ENCODE data around the gene CFAP53.

CFAP53 gene

GRCh38 chr18:50192995-50193795 is 73.1 kb downstream of the CFAP53 start:
- DNase-seq = no peak

DNA sequence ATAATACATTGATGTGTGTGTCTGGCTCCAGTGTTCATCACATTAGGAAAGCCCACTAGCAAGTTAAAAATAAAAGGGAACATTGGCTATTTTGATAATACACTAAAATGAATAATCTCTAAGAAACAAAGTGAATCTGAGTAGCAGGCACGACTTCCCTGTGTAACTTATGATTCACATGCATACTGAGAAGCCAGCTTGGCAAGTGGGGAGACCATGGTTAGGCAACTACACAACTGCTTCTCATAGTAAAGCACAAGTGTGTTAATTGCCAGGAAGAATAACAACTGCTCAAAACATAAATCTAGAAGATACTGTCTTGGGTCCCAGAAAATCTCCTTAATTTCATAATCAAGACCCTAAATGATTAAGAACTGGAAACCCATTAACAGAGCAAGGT is 75.4 kb downstream of the CFAP53 start:
- no peak for DNase-seq

- DNase-seq = no peak
Observed at GRCh38 chr18:50190236-50190635, 76.1 kb downstream of the CFAP53 start.

GRCh38 chr18:50189160-50189559 is 77.1 kb downstream of the CFAP53 start:
- DNase-seq = no peak

DNA sequence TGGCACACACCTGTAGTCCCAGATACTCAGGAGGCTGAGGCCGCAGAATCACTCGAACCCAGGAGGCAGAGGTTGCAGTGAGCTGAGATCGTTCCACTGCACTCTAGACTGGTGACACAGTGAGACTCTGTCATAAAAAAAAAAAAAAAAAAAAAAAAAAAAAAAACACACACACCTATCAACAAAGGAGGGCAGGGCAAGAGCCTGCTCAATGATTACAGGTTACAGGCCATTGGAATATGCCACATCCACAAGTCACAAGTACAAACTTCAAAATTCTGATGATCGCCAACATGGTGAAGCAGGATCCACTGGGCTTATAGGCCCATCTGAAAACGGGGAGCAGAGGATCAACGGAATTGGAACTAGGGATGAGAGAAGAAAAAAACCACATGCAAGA is 77.6 kb downstream of the CFAP53 start:
- no peak for DNase-seq

GRCh38 chr18:50187659-50188058 is 78.6 kb downstream of the CFAP53 start:
- DNase-seq = no peak

DNA sequence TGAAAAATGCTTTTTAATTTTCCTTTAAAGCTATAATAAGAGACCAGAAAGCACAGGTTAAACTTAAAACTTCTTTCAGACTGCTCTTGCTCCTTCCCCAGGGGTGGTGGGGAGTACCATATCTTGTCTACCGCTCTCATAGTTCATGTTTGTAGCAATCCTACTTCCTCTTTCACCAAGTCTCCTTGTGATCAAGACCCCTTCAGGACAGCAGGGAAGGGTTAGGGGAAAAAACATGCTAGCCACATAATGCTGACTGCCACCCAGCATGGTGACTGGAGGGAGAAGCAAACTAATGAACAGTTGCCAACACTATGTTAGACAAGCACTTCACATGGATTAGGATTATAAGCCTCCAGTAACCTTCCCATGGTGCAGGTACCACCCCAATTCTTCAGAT is 79.9 kb downstream of the CFAP53 start:
- DNase-seq = no peak

DNA sequence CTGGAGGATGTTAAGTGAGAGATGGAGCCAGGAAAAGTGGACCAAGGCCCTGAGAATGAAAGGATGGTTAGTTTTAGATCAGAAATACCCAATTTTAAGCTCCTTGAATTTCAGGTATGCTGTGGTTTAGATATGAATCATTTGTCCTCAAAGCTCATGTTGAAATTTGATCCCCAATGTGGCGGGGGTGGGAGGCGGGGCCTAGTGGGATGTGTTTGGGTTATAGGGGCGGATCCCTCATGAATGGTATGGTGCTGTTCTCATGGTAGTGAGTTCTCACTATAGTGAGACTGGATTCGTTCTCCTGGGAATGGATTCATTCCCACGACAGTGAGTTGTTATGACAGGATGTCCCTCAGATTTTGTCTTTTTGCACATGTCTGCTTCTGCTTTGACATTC is 82.7 kb downstream of the CFAP53 start:
- DNase-seq = no peak

DNA sequence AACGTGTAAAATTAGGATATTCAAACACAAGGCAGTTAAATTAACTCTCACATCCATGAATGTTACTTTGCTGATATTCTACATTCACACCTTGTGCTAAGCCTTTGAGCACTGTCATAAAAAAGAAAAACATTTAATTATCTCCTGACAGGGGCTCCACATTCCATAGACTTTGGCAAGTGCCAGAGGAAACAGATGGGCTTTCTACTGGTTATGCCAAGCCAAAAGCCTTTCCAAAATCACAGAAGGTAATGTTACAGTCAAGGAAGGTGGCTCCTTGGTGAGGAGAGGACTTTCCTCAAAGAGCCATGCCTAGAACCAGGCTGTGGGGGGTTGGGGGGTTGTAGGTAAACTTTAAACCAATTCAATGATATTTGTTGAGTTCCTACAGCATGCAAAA is 83.8 kb downstream of the CFAP53 start:
- no peak for DNase-seq

- DNase-seq = no peak
Observed at GRCh38 chr18:50181590-50181989, 84.7 kb downstream of the CFAP53 start.

DNA sequence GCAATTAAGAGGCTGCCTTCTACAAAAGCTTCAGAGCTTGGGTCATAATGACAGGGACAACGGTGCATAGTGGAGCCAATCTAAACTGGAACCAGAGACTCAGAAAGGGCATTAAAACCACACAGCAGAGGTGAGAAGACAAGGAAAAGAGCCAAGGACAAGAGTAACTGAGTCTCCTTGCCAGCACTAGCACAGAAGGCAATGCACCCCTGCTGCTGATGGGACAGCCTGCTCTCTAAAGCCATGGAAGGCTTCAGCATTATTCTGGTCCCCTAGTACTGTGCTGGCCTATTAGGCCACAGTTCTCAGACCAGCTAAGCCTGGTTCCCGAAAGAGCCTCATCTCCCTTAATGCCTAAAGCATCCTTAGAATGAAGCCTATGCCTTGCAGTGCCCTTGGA is 86.8 kb downstream of the CFAP53 start:
- DNase-seq = no peak

DNA sequence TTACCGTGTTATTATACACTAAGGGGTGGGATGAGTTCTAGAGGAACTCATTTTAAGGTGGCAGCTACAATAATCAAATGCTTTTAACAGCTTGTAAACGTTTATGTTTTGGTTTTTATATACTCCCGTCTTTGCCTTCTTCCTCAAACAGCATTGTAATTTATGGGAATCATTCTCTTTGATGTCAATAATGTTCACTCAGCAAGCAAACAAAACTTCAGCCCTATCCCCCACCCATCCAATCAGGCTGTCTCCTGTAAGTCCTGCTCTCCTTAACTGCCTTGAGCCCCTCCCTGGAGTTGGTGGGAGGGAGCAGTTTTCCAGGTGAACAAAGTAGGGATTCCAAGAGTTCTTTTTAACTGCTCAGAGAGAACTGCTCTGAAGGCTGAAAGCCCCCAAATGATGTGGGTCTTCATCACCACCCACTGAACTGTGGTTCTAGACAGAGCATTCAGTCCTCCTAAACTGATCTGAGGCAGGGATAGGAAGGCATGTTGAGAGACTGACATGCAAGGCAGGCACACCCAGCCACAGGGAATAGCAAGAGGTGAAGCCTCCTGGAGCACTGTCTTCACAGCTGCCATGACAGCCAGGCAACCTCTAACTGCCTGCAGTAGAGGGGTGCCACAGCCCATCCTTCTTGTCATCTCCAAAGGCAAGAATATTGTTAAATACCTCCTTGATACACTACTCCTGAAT is 88.9 kb downstream of the CFAP53 start:
- no peak for DNase-seq
